ENCODE results near the gene IFT122. TPM values are rescaled to one million over a fixed set of nuclear protein-coding genes. Genes with fewer than 3 reads are reported as not detected.

IFT122 gene
- total RNA-seq, 1 experiment from 2014 or later: 30.0 TPM

- H3K36me3 Mint-ChIP-seq (ENCODE audit: insufficient read depth, unreplicated experiment): no peaks in the 10 kb centered on the region
- H3K27me3 Mint-ChIP-seq (ENCODE audit: insufficient read depth, unreplicated experiment): peaks cover 3% of the 10 kb centered on the region
- ChIA-PET POLR2A (no interaction called here), CTCF (no interaction called here)
- intact Hi-C loops (cut with micrococcal nuclease; ENCODE audit: unreplicated experiment): no loop called here
- H3K9me3 Mint-ChIP-seq (ENCODE audit: unreplicated experiment): no peaks in the 10 kb centered on the region
- Histone ChIP-seq H3K9me3 (no peaks in the 10 kb centered on the region), H3K4me3 (ENCODE audit: low read depth, low read length) (no peak overlapping the region), H3K4me1 (no peaks in the 10 kb centered on the region), H3K27me3 (replicated peaks; ENCODE audit: control insufficient read depth, insufficient read depth, low read length) (no peaks in the 10 kb centered on the region), H3K36me3 (ENCODE audit: control insufficient read depth, insufficient read depth, low read length) (no peaks in the 10 kb centered on the region)
- no TSS peak for BruUV-seq (replicated peaks)
- H3K4me3 Mint-ChIP-seq (ENCODE audit: unreplicated experiment): no peak overlapping the region
- H3K4me1 Mint-ChIP-seq (ENCODE audit: low read depth, unreplicated experiment): no peaks in the 10 kb centered on the region
- no peak for TF ChIP-seq CTCF (IDR thresholded peaks at IDR 0.05; ENCODE audit: insufficient read depth in 1 of 2, low read depth in 1 of 2, low read length in 1 of 2, severe bottlenecking in 1 of 2, unreplicated experiment in 1 of 2)
- no peak overlapping the region for H3K27ac Mint-ChIP-seq (ENCODE audit: unreplicated experiment)
- no peak for DNase-seq
Measured at GRCh38 chr3:129553719-129554118, 113.7 kb downstream of the IFT122 start.

- no peaks in the 10 kb centered on the region for H3K36me3 Mint-ChIP-seq (ENCODE audit: insufficient read depth, unreplicated experiment)
- intact Hi-C loops (cut with micrococcal nuclease; ENCODE audit: unreplicated experiment): no loop called here
- Histone ChIP-seq H3K36me3 (ENCODE audit: control insufficient read depth, insufficient read depth, low read length) (no peaks in the 10 kb centered on the region), H3K4me3 (ENCODE audit: low read depth, low read length) (no peak overlapping the region), H3K9me3 (no peaks in the 10 kb centered on the region), H3K27me3 (replicated peaks; ENCODE audit: control insufficient read depth, insufficient read depth, low read length) (no peaks in the 10 kb centered on the region), H3K4me1 (no peaks in the 10 kb centered on the region)
- no peaks in the 10 kb centered on the region for H3K9me3 Mint-ChIP-seq (ENCODE audit: unreplicated experiment)
- H3K27ac Mint-ChIP-seq (ENCODE audit: unreplicated experiment): no peak overlapping the region
- no peak for TF ChIP-seq CTCF (IDR thresholded peaks at IDR 0.05; ENCODE audit: insufficient read depth in 1 of 2, low read depth in 1 of 2, low read length in 1 of 2, severe bottlenecking in 1 of 2, unreplicated experiment in 1 of 2)
- H3K4me1 Mint-ChIP-seq (ENCODE audit: low read depth, unreplicated experiment): no peaks in the 10 kb centered on the region
- no peak overlapping the region for H3K4me3 Mint-ChIP-seq (ENCODE audit: unreplicated experiment)
- no TSS peak for BruUV-seq (replicated peaks)
- CTCF ChIA-PET: no interaction called here
- H3K27me3 Mint-ChIP-seq (ENCODE audit: insufficient read depth, unreplicated experiment): peaks cover 3% of the 10 kb centered on the region
- no peak for DNase-seq
- POLR2A ChIA-PET: no interaction called here
Measured at GRCh38 chr3:129554356-129555152, 114.5 kb downstream of the IFT122 start.

GRCh38 chr3:129555153-129555550 is 115.1 kb downstream of the IFT122 start:
- Mint-ChIP-seq H3K27ac (ENCODE audit: unreplicated experiment) (no peak overlapping the region), H3K36me3 (ENCODE audit: insufficient read depth, unreplicated experiment) (no peaks in the 10 kb centered on the region), H3K9me3 (ENCODE audit: unreplicated experiment) (no peaks in the 10 kb centered on the region), H3K4me1 (ENCODE audit: low read depth, unreplicated experiment) (no peaks in the 10 kb centered on the region), H3K27me3 (ENCODE audit: insufficient read depth, unreplicated experiment) (peaks cover 3% of the 10 kb centered on the region), H3K4me3 (ENCODE audit: unreplicated experiment) (no peak overlapping the region)
- Histone ChIP-seq H3K9me3 (no peaks in the 10 kb centered on the region), H3K36me3 (ENCODE audit: control insufficient read depth, insufficient read depth, low read length) (no peaks in the 10 kb centered on the region), H3K4me1 (no peaks in the 10 kb centered on the region), H3K4me3 (ENCODE audit: low read depth, low read length) (no peak overlapping the region), H3K27me3 (replicated peaks; ENCODE audit: control insufficient read depth, insufficient read depth, low read length) (no peaks in the 10 kb centered on the region)
- intact Hi-C loops (cut with micrococcal nuclease; ENCODE audit: unreplicated experiment): no loop called here
- POLR2A ChIA-PET: no interaction called here
- CTCF ChIA-PET: no interaction called here
- no peak for TF ChIP-seq CTCF (IDR thresholded peaks at IDR 0.05; ENCODE audit: insufficient read depth in 1 of 2, low read depth in 1 of 2, low read length in 1 of 2, severe bottlenecking in 1 of 2, unreplicated experiment in 1 of 2)
- BruUV-seq (replicated peaks): no TSS peak
- DNase-seq: no peak
